ENCODE data around the gene SEC63. TPM values are rescaled to one million over a fixed set of nuclear protein-coding genes. Genes with fewer than 3 reads are reported as not detected.

Gene SEC63
- total RNA-seq, 1 experiment from 2014 or later = 124 TPM

DNA sequence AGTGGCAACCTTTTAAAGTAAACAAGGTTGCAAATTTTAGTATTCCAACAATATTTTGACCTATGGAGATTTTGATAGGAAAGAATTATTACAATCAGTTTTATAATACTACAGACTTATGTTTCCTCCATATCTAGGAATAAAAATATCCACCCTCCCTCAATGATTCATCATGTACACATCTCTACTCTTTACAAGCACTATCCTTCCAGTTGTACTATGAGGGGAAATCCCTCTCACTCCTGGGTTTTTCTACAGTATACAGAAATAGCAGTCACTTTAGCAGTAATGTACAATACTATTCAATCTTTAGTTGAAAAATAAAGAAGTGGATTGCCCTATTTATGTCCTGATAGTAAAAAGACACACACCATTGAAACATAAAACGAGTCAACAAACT, 87.6 kb downstream of the SEC63 start:
- ChIA-PET CTCF (no interaction called here), POLR2A (no interaction called here)
- Mint-ChIP-seq H3K9me3 (ENCODE audit: unreplicated experiment) (no peaks in the 10 kb centered on the region), H3K27ac (ENCODE audit: unreplicated experiment) (no peak overlapping the region), H3K4me3 (ENCODE audit: unreplicated experiment) (no peak overlapping the region), H3K27me3 (ENCODE audit: insufficient read depth, unreplicated experiment) (no peaks in the 10 kb centered on the region), H3K4me1 (ENCODE audit: low read depth, unreplicated experiment) (no peaks in the 10 kb centered on the region), H3K36me3 (ENCODE audit: insufficient read depth, unreplicated experiment) (peaks cover 45% of the 10 kb centered on the region)
- Histone ChIP-seq H3K4me3 (ENCODE audit: low read depth, low read length) (no peak overlapping the region), H3K9me3 (no peaks in the 10 kb centered on the region), H3K4me1 (no peaks in the 10 kb centered on the region), H3K27me3 (replicated peaks; ENCODE audit: control insufficient read depth, insufficient read depth, low read length) (no peaks in the 10 kb centered on the region), H3K36me3 (ENCODE audit: control insufficient read depth, insufficient read depth, low read length) (no peaks in the 10 kb centered on the region)
- BruUV-seq (replicated peaks) = no TSS peak
- intact Hi-C loops (cut with micrococcal nuclease; ENCODE audit: unreplicated experiment) = no loop called here
- no peak for TF ChIP-seq CTCF (IDR thresholded peaks at IDR 0.05; ENCODE audit: insufficient read depth in 1 of 2, low read depth in 1 of 2, low read length in 1 of 2, severe bottlenecking in 1 of 2, unreplicated experiment in 1 of 2)
- DNase-seq = no peak

GRCh38 chr6:107869871-107870270, 88.1 kb downstream of the SEC63 start:
- no peak for TF ChIP-seq CTCF (IDR thresholded peaks at IDR 0.05; ENCODE audit: insufficient read depth in 1 of 2, low read depth in 1 of 2, low read length in 1 of 2, severe bottlenecking in 1 of 2, unreplicated experiment in 1 of 2)
- H3K36me3 Mint-ChIP-seq (ENCODE audit: insufficient read depth, unreplicated experiment) = peaks cover 42% of the 10 kb centered on the region
- Histone ChIP-seq H3K9me3 (no peaks in the 10 kb centered on the region), H3K36me3 (ENCODE audit: control insufficient read depth, insufficient read depth, low read length) (no peaks in the 10 kb centered on the region), H3K27me3 (replicated peaks; ENCODE audit: control insufficient read depth, insufficient read depth, low read length) (no peaks in the 10 kb centered on the region), H3K4me3 (ENCODE audit: low read depth, low read length) (no peak overlapping the region), H3K4me1 (no peaks in the 10 kb centered on the region)
- no peaks in the 10 kb centered on the region for H3K4me1 Mint-ChIP-seq (ENCODE audit: low read depth, unreplicated experiment)
- BruUV-seq (replicated peaks) = no TSS peak
- H3K27me3 Mint-ChIP-seq (ENCODE audit: insufficient read depth, unreplicated experiment) = no peaks in the 10 kb centered on the region
- H3K4me3 Mint-ChIP-seq (ENCODE audit: unreplicated experiment) = no peak overlapping the region
- H3K9me3 Mint-ChIP-seq (ENCODE audit: unreplicated experiment) = no peaks in the 10 kb centered on the region
- no peak for DNase-seq
- CTCF ChIA-PET = no interaction called here
- no peak overlapping the region for H3K27ac Mint-ChIP-seq (ENCODE audit: unreplicated experiment)
- intact Hi-C loops (cut with micrococcal nuclease; ENCODE audit: unreplicated experiment) = loop anchor here (5.0 kb wide), 1 partner anchor 68 kb away; no protein-coding TSS in a partner anchor
- POLR2A ChIA-PET = no interaction called here

DNA sequence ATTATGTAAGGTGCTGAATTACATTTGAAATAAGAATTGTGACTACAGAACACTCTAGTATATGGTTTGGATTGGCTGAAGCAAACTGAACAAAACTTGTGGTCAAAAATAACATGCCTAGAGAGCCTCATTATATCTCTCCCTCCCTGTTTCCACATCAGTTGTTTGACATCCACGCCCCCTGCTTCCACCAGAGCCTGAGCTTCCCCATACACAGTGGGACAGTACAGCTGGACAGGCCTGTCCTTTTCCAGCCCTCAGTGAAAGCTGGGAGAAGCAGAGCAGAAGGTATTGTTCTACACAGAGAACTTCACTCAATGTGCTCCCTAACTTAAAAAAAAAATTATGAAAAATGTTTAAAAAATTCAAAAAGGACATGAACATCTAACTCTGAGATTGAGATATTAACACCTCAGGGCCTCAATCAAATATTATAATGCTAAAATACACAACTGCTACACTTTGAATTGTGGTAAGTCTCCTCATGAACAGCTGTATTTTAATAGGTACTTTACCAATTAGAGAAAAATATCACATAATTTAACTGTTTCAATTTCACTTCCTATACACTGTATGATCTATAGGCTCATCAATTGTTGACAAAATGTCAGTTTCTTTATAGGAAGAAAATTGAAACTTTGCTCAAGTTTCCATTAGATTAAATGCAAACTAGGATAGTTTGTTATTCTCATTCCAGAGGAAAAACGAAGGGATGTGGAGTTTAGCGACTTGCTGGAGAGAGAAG, 89.0 kb downstream of the SEC63 start:
- BruUV-seq (replicated peaks) = no TSS peak
- H3K4me3 ChIP-seq (ENCODE audit: low read depth, low read length) = no peak overlapping the region
- peaks cover 38% of the 10 kb centered on the region for H3K36me3 Mint-ChIP-seq (ENCODE audit: insufficient read depth, unreplicated experiment)
- no peaks in the 10 kb centered on the region for H3K27me3 Mint-ChIP-seq (ENCODE audit: insufficient read depth, unreplicated experiment)
- no peak for DNase-seq
- H3K9me3 ChIP-seq = no peaks in the 10 kb centered on the region
- no peak overlapping the region for H3K4me3 Mint-ChIP-seq (ENCODE audit: unreplicated experiment)
- no peaks in the 10 kb centered on the region for H3K4me1 Mint-ChIP-seq (ENCODE audit: low read depth, unreplicated experiment)
- no peaks in the 10 kb centered on the region for H3K27me3 ChIP-seq (replicated peaks; ENCODE audit: control insufficient read depth, insufficient read depth, low read length)
- CTCF ChIA-PET = no interaction called here
- no peaks in the 10 kb centered on the region for H3K4me1 ChIP-seq
- TF ChIP-seq CTCF (IDR thresholded peaks at IDR 0.05; ENCODE audit: insufficient read depth in 1 of 2, low read depth in 1 of 2, low read length in 1 of 2, severe bottlenecking in 1 of 2, unreplicated experiment in 1 of 2) = no peak
- intact Hi-C loops (cut with micrococcal nuclease; ENCODE audit: unreplicated experiment) = loop anchor here (5.0 kb wide), 1 partner anchor 67 kb away; no protein-coding TSS in a partner anchor
- POLR2A ChIA-PET = no interaction called here
- H3K36me3 ChIP-seq (ENCODE audit: control insufficient read depth, insufficient read depth, low read length) = no peaks in the 10 kb centered on the region
- no peaks in the 10 kb centered on the region for H3K9me3 Mint-ChIP-seq (ENCODE audit: unreplicated experiment)
- H3K27ac Mint-ChIP-seq (ENCODE audit: unreplicated experiment) = no peak overlapping the region
